GM10248 (cell line): Measurements from ENCODE around the gene SNRPD2.
A peak's percentile ranks its signal among the peaks of the same experiment; 100 is the strongest.

Experiments
- CTCF ChIA-PET: fragments of 300-600 bp; sonication (Branson Sonifier 250); formaldehyde crosslinking; extraction: SDS; loops from one replicate; lab custom pipeline; 2021; ENCODE audit warnings: antibody characterized with exemption; lab: Yijun Ruan, JAX
- POLR2A ChIA-PET: fragments of 350-650 bp; sonication (Branson Sonifier 250); formaldehyde crosslinking; extraction: SDS; loops from one replicate; lab custom pipeline; 2020; ENCODE audit warnings: antibody characterized with exemption; lab: Yijun Ruan, JAX
- DNase-seq: peaks from one replicate; pipeline ENCODE4 v3.0.0; 2012; ENCODE audit errors: extremely low spot score
- TF ChIP-seq, protein P1 (sequence below): IDR thresholded peaks from 2 replicates; pipeline ENCODE4 v1.5.1; 2012; ENCODE audit warnings: mild to moderate bottlenecking, low read depth; ENCODE audit errors: extremely low read depth, missing control alignments, control extremely low read depth

Gene SNRPD2

DNA sequence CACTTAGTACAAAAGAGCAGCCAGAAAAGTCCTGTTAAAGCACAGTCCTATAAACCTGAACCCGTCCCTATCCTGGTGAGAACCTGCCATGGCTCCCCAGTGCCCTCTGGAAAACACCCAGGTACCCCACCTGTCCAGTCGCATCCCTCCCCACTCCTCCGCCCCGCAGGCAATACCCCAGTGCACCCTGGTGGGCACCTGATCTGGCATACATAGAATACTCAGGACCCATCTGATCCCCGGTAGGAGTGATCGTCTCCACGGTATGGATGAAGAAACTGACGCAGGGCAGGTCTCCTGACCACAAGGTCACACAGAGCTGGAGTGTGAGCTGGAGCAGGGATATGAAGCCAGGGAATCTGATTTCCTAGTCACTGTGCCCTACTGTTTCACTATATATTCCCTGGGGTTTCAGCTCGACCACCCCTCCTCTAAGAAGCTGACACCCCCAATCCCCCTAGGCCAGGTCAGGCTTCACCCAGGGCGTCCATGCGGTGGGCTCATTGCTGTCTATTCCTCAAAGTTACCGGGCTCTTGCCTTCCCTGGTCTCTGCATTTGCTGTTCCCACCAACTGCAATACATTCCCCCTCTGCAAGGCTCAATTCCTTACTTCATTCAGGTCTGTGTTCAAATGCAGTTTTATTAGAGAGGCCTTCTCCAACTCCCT lies 26.4 kb upstream of the SNRPD2 start:
- no peak for DNase-seq
- TF ChIP-seq, protein P1, sequence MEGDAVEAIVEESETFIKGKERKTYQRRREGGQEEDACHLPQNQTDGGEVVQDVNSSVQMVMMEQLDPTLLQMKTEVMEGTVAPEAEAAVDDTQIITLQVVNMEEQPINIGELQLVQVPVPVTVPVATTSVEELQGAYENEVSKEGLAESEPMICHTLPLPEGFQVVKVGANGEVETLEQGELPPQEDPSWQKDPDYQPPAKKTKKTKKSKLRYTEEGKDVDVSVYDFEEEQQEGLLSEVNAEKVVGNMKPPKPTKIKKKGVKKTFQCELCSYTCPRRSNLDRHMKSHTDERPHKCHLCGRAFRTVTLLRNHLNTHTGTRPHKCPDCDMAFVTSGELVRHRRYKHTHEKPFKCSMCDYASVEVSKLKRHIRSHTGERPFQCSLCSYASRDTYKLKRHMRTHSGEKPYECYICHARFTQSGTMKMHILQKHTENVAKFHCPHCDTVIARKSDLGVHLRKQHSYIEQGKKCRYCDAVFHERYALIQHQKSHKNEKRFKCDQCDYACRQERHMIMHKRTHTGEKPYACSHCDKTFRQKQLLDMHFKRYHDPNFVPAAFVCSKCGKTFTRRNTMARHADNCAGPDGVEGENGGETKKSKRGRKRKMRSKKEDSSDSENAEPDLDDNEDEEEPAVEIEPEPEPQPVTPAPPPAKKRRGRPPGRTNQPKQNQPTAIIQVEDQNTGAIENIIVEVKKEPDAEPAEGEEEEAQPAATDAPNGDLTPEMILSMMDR = no peak
- POLR2A ChIA-PET = interaction anchor here (0.6 to 1.2 kb wide), 2 partner anchors 11 to 18 kb away, joined by 3 to 5 read pairs; no protein-coding TSS in a partner anchor
- CTCF ChIA-PET = interaction anchor here (0.6 to 8.3 kb wide), 7 partner anchors 12 to 232 kb away, joined by 3 to 45 read pairs (median 4); partner anchors contain the start of genes FBXO46, QPCTL and SNRPD2

DNA sequence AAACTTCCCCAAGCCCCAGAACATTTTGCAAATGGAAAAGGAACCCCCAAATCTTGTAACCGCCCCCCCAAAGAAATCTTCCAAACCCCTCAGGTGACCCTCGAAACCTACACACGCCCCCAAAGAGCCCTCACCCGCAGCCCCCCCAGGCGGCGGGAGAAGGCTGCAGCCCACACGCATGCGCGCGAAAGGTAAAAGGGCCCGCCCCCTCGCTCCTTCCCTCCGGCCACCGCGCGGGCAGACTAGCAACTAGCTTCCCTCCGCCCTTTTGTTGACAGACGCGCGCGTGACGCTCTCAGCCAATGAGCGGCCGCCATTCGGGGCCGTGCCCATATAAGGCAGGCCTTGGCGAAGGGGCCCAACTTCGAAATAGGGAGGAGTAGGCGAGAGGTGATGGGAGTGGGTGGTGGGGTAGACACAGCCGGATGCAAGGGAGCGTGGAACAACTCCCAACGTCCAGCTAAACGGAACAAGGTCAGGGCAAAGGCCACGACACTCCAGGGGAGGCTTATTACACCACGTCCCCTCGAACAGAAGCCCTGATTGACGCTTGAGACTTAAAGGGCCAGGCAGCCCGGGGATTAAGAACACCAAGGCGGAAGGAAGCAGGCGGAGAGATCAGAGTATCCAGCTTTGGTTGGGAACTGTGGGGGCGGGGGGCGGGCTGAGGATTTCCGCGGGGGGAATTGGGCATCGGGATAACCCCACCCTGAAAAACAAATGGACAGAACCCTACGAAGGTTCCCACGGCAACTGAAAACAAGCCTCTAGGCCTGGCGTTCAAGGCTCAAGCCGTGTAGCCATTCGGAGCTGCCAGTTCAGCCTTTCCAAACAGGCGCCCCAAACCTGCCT lies 25.6 kb upstream of the SNRPD2 start:
- ChIA-PET POLR2A (interaction anchor here (0.6 to 1.2 kb wide), 7 partner anchors 12 to 242 kb away, joined by 3 to 13 read pairs (median 3); partner anchors contain the start of genes FBXO46, QPCTL, SIX5 and SNRPD2), CTCF (interaction anchor here (0.6 to 8.3 kb wide), 13 partner anchors 11 to 232 kb away, joined by 3 to 45 read pairs (median 4); partner anchors contain the start of genes FBXO46, QPCTL and SNRPD2)
- TF ChIP-seq, protein P1 = peak; percentile 11
- peak; percentile 98 for DNase-seq

DNA sequence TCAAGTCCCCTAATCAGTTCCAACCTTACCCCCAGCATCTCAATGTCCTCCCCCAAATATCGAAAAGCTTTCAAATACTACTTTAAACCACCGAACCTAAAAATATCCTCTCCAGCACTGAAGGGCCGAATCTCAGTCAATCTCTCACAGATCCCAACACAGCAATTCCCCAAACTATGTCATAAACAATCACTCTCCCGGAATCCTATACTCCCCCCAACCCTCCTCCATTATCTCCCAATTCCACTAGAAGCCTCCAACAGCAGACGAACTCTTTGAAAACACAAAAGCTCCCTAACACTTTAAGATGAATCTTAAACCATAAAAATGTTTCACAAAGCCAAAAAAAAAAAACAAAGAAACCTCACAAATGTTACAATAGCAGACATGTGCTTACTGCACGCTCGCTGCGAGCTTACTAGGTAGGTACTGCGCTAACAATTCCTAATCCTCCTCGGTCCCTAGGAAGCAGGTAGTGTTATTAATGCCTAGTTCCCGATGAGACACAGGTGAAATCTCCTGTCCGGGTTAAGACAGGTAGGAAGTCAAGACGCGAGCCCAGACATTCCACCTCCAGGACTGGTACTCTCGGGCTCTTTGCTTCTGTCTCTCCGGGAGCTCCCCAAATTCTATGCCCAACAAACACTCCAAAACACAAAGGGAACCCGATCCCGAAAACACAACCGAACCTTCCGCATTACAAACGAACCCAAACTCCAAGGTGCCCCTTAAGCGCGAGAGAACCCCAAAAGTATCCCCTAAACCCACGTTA lies 24.8 kb upstream of the SNRPD2 start:
- POLR2A ChIA-PET = interaction anchor here (0.6 to 1.2 kb wide), 6 partner anchors 9 to 241 kb away, joined by 3 to 5 read pairs (median 3); partner anchors contain the start of genes FBXO46, QPCTL and SNRPD2
- CTCF ChIA-PET = interaction anchor here (0.6 to 8.3 kb wide), 12 partner anchors 11 to 231 kb away, joined by 3 to 45 read pairs (median 4); partner anchors contain the start of genes FBXO46, QPCTL and SNRPD2
- TF ChIP-seq, protein P1 = no peak
- no peak for DNase-seq

DNA sequence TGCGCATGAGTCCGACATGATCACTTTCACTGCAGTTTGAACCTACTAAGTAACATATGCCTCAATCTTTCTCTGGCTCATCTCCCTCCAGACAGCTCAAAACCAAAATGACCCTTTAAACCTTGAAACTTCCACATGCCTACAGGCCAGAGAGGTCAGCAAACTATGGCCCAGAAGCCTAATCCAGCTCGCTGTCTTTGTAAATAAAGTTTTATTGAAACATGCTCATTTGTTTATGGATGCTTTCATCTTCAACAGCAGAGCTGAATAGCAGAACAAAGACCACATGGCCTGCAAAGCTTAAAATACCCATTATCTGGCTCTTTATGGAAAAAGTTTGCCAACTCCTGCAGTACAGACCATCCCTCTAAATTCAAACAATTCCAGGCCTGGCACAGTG lies 23.4 kb upstream of the SNRPD2 start:
- ChIA-PET CTCF (interaction anchor here (0.8 to 8.3 kb wide), 3 partner anchors 9 to 84 kb away, joined by 3 to 45 read pairs (median 23); partner anchors contain the start of genes QPCTL and SNRPD2), POLR2A (no interaction called here)
- DNase-seq = no peak
- TF ChIP-seq, protein P1 = no peak

DNA sequence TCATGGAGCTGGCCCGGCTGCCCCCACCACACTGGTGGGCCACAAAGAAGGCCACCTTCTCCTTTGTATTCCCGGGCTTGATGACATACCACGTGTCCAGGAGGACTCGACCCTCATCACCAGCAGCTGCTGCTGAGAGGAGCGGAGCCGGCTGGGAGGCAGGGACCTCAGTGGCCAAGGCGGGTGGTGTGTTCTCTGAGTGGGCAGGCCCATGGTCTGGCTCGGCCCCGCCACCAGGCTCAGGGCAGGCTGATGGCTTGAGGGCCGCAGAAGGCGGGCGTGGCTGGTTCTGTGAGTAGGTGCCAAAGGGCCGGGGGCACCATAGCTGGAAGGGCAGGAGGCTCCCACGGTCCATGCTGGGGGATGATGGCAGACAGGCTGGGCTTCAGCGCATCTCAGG lies 21.4 kb upstream of the SNRPD2 start:
- TF ChIP-seq, protein P1 = no peak
- DNase-seq = no peak
- CTCF ChIA-PET = interaction anchor here (1.9 kb wide), 1 partner anchor 21 kb away, joined by 9 read pairs; the partner anchor contains the start of genes QPCTL and SNRPD2
- POLR2A ChIA-PET = interaction anchor here (0.5 kb wide), 1 partner anchor 1514 kb away, joined by 4 read pairs; no protein-coding TSS in a partner anchor
